HG02970 (cell line): ENCODE measurements around the gene CDCP2.
"Not testable (repeated sequence)": the region's sequence is repeated elsewhere in the genome, so short reads cannot be mapped to it uniquely, and the experiment has no call there.

Source experiments
- ATAC-seq: cut with Tn5 transposase; IDR thresholded peaks from one replicate; pipeline ENCODE4 v1.9.1; 2021; ENCODE audit warnings: mild to moderate bottlenecking, moderate library complexity, moderate number of reproducible peaks; ENCODE audit not compliant: unreplicated experiment, low FRiP score

CDCP2 gene

DNA sequence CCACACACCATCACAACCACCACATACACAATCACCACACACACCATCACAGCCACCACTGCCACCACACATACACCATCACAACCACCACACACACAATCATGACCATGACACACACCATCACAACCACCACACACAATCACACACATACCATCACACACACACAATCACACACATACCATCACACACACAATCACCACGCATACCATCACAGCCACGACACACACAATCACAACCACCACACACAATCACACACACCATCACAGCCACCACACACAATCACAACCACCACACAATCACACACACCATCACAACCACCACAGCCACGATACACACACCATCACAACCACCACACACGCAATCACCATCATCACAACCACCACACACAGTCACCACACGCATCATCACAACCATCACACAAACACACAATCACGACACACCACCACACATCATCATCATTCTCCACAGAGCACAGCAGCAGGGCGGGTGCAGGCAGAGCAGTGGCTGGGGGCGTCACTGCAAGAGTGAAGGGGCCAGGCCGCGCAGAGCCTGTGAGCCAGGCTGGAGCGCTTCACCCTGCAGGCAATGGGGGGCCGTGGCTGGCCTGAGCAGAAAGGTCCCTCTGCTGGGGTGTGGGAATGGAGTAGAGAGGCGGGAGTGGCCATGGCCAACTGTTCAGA, 32.6 kb downstream of the CDCP2 start:
- no peak for ATAC-seq

DNA sequence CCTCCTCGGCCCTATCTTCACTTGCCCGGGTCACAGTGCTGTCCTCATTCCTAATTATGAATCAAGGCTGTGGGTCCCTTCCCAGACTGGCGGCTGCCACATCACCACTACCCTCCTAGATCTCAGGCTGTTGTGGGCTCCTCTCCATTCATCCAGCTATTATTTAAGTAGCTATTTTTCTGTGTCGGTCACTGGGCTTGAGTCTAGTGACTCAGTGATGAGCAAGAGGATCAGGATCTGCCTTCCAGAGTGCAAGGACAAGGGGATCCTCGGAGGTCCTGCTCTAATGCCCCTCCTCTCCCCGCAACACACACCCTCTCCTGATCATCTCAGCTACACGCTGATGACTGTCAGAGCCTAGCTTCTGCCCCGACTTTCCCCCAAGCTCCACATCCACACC, 34.1 kb downstream of the CDCP2 start:
- no peak for ATAC-seq

DNA sequence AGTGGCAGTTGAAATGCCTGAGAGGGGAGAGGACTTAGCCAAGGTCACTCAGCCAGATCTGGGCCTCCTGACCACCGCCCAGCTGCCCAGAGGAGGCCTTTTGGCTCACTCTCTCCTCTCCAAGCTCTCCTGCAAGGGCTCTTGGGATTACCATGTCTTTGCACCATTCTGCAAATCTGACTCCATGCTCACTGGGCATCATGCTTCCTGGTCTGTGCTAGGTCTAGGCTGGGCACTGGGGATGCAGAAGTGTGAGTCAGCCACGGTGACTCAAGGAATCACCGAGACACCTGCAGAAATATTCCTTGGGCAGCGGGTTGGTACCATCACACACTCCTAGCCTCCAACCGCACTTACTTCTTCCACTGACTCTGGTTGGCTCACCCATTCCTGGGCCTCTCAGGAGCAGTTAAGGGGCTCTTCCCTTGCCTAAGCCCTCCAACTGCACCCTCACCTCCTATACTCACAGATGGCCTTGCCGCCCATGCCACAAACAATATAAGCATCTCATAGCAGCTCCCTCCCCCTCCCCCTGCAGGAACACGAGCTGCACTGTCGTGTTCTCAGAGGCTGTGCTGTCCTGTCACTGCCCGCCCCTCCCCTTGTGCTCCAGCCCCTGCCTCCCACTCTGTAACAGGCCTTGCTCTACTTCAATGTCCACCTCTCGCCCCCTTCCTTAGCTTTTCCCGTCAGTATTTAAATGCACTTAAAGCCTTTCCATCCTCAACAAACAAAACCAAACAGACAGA, 34.8 kb downstream of the CDCP2 start:
- ATAC-seq, result no peak

DNA sequence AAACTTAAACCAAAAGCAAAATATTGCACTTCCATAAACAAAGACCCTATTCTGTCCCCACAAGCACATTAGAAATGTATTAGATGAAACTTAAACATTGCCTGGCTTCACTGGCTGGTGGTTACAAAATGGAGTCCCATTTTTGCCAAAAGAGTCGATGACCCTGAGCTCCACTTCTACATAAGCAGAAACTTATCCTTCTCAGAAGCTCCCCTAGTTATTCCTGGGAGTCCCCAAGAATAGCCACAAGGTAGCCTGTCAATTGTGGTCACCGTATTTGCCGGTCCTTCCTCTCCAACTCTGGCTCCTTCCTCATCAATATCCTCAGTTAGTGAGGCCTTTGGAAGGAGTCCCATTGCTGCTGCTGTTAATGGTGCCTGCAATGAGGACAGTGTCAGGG, 37.3 kb downstream of the CDCP2 start:
- no peak for ATAC-seq

DNA sequence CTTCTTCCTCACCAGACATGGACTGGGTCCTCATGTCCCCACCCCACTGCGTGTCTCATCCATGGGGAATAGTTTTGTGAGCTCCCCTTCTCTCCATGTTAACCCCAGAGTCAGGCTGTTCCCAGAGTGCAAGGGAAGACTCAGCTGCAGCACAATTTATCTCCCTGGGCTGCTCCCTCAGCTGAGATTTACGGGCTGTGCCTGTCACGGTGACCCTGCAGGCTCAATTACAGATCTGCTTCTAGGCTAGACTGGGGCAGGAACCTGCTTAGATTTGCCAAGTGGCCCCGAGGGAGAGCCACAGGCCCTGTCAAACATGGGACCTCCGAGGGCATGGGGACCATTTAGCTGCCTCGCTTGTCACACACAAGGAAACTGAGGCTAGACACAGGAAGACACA, 37.8 kb downstream of the CDCP2 start:
- ATAC-seq, result no peak

DNA sequence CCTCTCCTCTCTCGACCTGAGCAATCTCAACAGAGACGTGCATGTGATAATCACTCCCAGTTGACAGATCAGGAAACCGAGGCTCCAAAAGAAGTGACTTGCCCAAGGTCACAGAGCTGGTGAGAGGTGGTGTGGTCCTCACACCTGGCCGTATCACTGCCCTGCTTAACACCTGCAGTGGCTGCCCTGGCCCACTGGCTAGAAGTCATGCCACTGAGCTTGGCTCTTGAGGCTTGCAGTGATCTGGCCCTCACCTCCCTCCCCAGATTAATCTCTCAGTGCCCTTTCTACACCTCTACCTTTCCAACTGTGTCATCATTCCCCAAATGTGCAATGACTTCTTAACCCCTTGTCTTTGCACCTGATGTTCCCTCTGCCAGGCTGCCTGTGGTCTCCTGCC, 38.8 kb downstream of the CDCP2 start:
- ATAC-seq, result no peak

DNA sequence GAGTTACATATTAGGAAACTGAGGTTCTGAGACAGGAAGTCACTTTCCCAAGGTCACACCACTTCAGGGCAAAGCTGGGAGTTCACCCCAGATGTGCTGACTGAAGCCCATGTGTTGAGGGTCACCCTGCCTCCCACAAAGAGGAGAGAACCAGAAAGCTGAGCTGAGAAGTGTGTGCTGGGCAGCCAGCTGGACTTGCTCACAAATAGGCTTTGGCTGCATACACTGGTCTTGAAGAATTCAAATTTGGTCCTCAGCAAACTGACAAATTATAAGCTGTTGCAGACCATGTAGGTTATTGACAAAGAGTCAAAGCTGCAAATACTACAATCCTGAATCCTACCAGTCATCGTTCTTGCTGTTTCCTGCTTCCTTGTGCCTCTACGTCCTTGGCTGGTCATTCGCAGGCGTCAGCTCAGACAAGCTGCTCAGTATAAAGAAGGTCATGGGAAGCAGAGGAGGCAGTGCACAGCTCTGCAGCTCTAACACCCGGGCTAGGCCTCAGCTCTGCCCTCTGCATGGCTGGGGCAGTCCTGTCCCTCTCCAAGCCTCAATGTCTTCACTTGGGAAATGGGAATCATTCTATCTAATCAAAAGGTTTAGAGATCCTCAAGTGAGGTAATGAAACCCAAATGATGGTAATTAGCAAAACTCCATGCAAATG, 40.0 kb downstream of the CDCP2 start:
- no peak for ATAC-seq

DNA sequence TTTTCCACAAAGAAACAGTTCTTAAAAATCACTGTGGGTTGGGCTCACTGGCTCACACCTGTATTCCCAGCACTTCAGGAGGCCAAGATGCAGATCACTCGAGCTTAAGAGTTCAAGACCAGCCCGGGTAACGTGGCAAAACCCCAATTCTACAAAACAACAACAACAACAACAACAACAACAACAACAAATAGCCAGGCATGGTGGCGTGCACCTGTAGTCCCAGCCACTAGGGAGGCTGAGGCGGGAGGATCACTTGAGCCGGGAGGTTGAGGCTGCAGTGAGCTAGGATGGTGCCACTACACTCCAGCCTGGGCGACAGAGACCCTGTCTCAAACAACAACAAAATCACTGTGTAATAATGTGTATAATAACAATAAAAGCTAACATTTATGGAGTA, 40.8 kb downstream of the CDCP2 start:
- no peak for ATAC-seq

DNA sequence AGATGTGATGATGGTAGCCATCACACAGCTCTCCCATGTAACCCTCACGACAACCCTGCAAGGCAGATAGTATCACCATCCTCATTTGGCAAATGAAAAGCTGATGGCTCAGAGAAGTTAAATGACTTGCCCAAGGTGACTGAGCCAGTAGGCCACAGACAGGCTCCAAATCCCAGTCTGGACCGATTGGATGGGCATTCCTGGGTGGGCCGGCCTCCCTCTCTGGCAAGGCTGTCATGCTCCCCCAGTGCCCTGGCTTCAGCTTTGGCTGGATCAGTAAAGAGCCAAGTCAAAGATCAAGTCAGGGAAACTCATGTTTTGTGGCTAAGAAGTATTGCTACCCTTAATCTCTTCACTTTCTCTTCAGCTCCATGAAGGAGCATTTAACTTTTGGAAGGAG, 41.2 kb downstream of the CDCP2 start:
- ATAC-seq, result no peak

DNA sequence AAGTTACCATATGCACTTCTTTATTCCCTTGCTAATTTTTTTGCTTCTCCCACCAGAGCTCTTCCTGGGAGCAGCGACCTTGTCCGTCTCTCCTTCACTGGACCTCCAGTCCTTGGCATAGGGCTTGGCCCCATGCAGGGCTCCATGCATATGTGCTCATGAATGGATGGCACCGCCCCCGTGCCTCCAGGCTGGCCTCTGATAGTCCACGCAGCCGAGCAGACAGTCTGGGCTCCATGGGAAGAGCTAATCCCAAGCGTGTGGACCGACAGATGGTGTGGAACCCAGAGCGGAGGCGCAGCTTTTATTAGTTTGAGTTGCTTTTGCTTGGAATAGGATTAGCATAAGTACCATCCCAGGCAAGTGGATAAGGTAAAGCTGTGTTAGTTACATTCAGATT, 41.8 kb downstream of the CDCP2 start:
- no peak for ATAC-seq

DNA sequence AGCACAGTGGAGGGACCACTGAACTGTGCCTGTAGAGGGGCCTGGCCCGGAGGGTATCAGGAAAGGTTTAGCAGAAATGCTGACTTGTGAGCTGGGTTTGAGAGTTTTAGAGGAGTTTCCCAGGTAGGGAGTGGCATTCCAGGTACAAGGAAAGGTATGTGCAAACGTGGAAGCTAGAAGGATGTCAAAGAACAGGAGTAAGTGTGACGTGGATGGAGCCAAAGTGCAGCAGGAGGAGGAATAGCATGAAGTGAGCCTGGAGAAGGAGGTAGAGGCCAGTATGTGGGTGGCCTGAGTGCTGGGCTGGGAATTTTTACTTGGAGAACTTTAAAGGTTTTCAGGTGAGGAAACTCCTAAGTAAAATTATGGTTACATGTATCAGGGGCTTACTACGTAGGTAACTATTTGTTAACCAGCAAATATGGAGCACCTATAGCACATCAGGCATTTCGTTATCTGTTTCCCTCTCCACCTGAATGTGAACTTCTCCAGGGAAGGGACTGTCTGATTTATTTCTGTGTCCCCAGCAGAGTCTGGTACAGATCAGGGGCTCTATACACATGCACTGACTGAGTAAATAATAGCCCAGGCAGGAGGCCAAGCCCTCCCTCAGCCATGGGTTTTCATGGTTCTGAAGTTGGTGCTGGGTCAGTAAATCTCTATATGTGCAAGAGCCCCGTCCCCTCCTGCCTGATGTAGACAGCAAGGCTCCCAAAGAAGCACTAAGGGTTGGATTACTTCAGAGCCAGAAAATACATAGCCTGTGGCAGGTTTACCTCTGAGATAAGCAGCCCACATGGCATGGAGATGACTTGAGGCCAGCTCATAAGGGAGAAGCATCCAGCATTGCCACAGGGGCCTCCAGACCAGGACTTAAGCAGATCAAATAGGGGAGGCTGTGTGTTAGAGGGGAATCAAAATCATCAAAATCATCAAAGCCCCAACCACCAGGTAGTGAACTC, 43.4 kb downstream of the CDCP2 start:
- no peak for ATAC-seq

DNA sequence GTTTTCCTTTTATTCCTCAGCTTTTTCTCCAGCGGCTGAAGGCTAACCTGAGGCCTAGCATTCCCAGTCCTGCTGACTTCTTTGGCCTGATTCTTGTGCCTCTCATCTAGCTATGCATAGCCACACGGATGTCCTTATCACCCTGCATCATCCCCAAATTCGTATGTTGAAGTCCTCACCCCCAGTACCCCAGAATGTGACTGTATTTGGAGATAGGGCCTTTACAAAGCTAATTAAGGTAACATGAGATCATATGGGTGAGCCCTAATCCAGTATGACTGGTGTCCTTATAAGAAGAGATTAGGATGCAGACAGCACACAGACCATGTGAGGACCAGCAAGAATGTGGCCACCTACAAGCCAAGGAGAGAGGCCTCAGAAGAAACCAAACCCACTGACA, 44.6 kb downstream of the CDCP2 start:
- no peak for ATAC-seq

DNA sequence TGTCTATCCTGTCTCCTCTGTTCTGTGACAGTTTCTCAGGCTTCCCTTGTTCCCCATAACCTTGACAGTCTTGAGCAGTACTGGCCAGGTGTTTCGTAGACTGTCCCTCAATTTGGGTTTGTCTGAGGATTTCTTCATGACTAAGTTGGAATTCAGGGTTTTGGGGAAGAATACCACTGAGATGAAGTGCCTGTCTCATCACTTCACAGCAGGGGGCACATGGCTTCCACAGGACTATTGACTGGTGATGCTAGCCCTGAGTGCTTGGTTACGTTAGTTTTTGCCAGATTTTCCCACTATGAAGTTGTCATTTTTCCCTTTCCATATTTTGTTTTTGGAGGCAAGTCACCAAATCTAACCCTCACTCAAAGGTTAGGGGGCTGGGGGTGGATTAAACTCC, 45.7 kb downstream of the CDCP2 start:
- no peak for ATAC-seq

DNA sequence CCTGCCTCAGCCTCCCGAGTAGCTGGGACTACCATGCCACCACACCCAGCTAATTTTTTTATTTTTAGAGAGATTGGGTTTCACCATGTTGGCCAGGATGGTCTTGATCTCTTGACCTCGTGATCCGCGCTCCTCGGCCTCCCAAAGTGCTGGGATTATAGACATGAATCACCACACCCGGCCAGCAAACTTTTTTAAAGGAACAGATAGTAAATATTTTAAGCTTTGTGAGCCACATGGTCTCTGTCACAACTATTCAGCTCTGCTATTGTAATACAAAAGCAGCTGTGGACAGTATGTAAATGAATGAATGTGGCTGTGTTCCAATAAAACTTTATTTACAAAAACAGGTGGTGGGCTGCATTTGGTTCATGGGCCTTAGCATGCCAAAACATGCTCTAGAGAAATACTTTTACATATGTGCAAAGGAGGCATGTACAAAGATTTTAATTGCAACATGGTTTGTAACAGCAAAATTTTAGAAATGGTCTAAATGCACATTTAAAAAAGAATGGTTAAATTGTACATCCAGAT, 47.0 kb downstream of the CDCP2 start:
- ATAC-seq, result no peak

DNA sequence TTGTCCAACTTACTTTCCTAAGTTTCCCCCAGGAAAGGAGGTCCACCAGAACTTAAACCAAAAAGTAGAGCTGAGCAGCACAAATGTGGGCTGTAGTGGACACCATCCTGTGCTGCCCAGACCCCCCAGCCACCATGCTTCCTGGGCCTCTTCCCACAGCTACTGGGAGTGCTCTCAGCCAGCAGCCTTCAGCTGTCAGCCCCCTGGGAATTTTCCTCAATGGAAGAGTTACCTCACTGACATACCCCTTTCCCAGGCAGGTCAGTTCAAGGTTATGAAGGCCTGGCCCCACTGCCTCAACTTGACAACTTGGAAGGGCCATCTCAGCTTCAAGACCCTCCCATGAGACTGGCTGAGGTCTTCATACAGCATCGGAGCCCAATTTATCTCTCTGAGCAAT, 47.7 kb downstream of the CDCP2 start:
- ATAC-seq, result no peak

DNA sequence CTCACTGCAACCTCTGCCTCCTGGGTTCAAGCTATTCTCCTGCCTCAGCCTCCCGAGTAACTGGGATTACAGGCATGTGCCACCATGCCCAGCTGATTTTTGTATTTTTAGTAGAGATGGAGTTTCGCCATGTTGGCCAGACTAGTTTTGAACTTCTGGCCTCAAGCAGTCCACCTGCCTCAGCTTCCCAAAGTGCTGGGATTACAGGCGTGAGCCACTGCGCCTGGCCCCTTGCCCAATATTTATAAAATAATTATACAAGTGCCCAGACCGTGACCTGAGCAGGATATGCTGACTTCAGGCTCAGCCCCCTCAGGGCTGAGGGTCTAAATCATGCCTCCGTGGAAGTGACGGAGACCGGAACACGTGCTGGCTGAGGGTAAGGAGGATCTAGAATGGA, 48.2 kb downstream of the CDCP2 start:
- ATAC-seq, result not testable (repeated sequence)

DNA sequence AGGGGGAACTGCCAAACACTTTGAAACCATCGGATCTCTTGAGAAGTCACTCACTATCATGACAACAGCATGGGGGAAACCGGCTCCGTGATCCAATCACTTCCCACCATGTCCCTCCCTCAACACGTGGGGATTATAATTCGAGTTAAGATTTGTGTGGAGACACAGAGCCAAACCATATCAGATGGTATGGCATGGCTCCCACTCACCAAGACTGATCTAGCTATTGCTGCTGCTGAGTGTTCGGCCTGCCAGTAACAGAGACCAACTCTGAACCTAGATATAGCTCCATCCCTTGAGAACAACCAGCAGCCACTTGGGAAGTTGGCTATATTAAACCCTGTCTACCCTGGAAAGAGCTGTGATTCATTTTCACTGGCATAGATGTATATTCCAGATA, 49.4 kb downstream of the CDCP2 start:
- ATAC-seq, result no peak

DNA sequence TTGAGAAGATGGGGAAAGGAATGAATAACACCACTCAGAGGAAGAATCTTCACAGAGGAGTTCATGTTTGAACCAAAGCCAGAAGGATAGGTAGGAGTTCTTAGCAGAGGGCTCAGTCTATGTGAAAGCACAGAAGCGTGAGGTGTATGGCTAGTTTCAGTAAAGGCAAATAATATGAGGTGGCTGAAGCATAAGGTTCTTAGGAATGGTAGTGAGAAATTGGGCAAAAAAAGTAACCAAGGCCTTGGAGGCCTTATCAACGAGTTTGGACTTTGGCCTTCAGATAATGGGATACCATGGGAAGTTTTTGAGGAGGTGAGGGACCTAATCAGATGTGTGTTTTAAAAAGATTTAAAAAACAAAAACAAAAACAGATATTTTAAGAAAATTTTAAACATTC, 52.3 kb downstream of the CDCP2 start:
- no peak for ATAC-seq

DNA sequence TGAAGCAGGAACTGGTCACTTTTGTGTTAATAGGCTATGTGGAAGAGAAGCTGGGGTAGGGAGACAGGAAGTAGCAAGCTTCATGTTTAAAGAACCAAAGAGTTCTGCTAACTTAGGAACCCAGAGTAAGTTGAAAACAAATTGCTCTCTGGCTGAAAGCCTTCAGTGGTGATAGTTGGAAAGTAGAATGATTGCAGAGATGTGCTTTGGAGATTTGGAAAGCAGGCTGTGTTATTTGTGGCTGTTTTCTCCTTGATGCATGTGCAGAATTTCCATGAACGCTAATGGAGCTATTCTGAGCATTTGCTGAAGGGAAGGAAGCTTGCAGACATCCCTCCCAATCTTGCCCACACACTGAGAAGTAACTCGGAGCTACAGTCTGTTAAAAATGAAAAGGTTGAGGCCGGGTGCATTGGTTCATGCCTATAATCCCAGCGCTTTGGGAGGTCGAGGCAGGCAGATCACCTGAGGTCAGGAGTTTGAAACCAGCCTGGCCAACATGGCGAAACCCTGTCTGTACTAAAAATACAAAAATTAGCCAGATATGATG, 53.7 kb downstream of the CDCP2 start:
- no peak for ATAC-seq

DNA sequence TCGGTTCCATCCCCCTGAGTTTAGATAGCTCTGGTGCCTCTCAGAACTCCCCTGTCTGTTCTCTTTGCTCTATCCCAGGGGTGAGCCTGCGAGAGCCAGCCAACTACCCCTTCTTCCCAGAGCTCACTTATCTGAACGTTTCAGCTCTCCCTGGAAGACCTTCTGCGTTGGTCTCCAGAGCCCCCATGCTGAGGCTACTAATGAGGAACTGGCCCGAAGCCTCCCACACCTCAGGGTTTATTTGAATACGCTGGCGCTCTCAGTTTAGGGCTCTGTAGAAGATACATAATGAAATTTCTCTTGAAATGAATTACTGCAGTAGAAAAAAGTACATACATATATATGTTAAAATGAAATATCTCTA, 55.9 kb downstream of the CDCP2 start:
- ATAC-seq, result no peak
